ENCODE data around the gene FOXC1.

- TF ChIP-seq EP300 (IDR thresholded peaks at IDR 0.05) (no peak), CTCF (IDR thresholded peaks at IDR 0.05) (no peak), POLR2AphosphoS5 (IDR thresholded peaks at IDR 0.05) (no peak), POLR2A (IDR thresholded peaks at IDR 0.05) (no peak)
Measured at GRCh38 chr6:1624851-1625781, 15.4 kb downstream of the FOXC1 start.

Measured in stomach (tissue), 4 donors.